MM.1S (cell line): ENCODE measurements around the gene DIP2C.

ENCODE experiments used
- DNase-seq: peaks from one replicate; pipeline ENCODE4 v3.0.0-alpha.2; 2015
- H2AFZ ChIP-seq: fragments of 300-600 bp; sonication (generic); 2 replicates; pipeline ENCODE4 v1.6.0; 2016; ENCODE audit warnings: antibody characterized with exemption, low read length
- H3F3A ChIP-seq: fragments of 300-600 bp; sonication (generic); 2 replicates; pipeline ENCODE4 v1.6.1; 2016; ENCODE audit warnings: mild to moderate bottlenecking, antibody characterized with exemption, low read length, moderate library complexity, mixed read lengths; ENCODE audit not compliant: insufficient read depth
- H3K27ac ChIP-seq: fragments of 300-600 bp; sonication (generic); 2 replicates; pipeline ENCODE4 v1.5.1; 2016; ENCODE audit warnings: mild to moderate bottlenecking, low read length
- H3K27me3 ChIP-seq: fragments of 300-600 bp; sonication (generic); replicated peaks from 2 replicates; pipeline ENCODE4 v1.6.0; 2016; ENCODE audit warnings: low read length; ENCODE audit not compliant: insufficient read depth
- H3K36me3 ChIP-seq: fragments of 300-600 bp; sonication (generic); replicated peaks from 2 replicates; pipeline ENCODE4 v1.6.1; 2016; ENCODE audit warnings: mild to moderate bottlenecking, low read length, mixed read lengths; ENCODE audit not compliant: insufficient read depth
- H3K4me1 ChIP-seq: fragments of 300-600 bp; sonication (generic); 2 replicates; pipeline ENCODE4 v1.6.1; 2016; ENCODE audit warnings: low read length, mixed read lengths
- H3K4me2 ChIP-seq: fragments of 300-600 bp; sonication (generic); 2 replicates; pipeline ENCODE4 v1.6.0; 2016; ENCODE audit warnings: low read depth, low read length
- H3K4me3 ChIP-seq: fragments of 300-600 bp; sonication (generic); 2 replicates; pipeline ENCODE4 v1.5.1; 2016; ENCODE audit warnings: low read length, mixed read lengths
- H3K79me2 ChIP-seq: fragments of 300-600 bp; sonication (generic); 2 replicates; pipeline ENCODE4 v1.6.1; 2016; ENCODE audit warnings: mixed run types, low read length, mixed read lengths
- H3K9ac ChIP-seq: fragments of 300-600 bp; sonication (generic); 2 replicates; pipeline ENCODE4 v1.6.1; 2016; ENCODE audit warnings: low read length, mixed read lengths
- H3K9me2 ChIP-seq: fragments of 300-600 bp; sonication (generic); replicated peaks from 2 replicates; pipeline ENCODE4 v1.6.1; 2016; ENCODE audit warnings: mild to moderate bottlenecking, low read length, mixed read lengths; ENCODE audit not compliant: insufficient read depth
- H3K9me3 ChIP-seq: fragments of 300-600 bp; sonication (generic); replicated peaks from 2 replicates; pipeline ENCODE4 v1.6.1; 2016; ENCODE audit warnings: mild to moderate bottlenecking, low read length, mixed read lengths; ENCODE audit not compliant: insufficient read depth
- H4K20me1 ChIP-seq: fragments of 300-600 bp; sonication (generic); 2 replicates; pipeline ENCODE4 v1.6.1; 2016; ENCODE audit warnings: mild to moderate bottlenecking, low read length, moderate library complexity, mixed read lengths; ENCODE audit not compliant: insufficient read depth
- EZH2 ChIP-seq: fragments of 300-600 bp; sonication (generic); optimal IDR thresholded peaks from 2 replicates; pipeline ENCODE3; 2017; ENCODE audit warnings: low read depth, mild to moderate bottlenecking, antibody characterized with exemption, low read length, mixed read lengths
- EZH2phosphoT487 ChIP-seq: fragments of 300-600 bp; sonication (generic); IDR thresholded peaks from 2 replicates; pipeline ENCODE4 v1.6.1; 2018; ENCODE audit warnings: antibody characterized with exemption, low read length
- TF ChIP-seq, protein P1 (sequence below): fragments of 300-600 bp; sonication (generic); IDR thresholded peaks from 2 replicates; pipeline ENCODE4 v1.5.1; 2016; ENCODE audit warnings: antibody characterized with exemption, low read length, mixed read lengths

DIP2C gene

DNA sequence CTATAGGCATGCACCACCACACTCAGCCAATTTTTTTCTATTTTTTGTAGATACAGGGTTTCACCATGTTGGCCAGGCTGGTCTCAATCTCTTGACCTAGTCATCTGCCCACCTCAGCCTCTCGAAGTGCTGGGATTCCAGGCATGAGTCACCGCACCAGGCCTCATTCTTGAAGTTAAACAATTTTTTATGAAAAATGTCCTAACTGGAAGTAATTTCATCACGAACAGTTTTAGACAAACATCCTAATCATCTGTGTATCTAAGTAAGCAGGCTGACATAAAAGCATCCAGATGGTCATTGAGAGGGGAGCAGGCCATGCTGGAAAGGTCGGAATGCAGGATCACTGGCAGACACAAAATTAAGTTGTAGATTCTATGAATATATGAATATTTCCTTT, 285.1 kb downstream of the DIP2C start:
- Histone ChIP-seq H3K4me2 (no peak overlapping the region), H4K20me1 (no peaks in the 10 kb centered on the region), H3K4me3 (no peak overlapping the region), H3K4me1 (no peaks in the 10 kb centered on the region), H3K9ac (no peak overlapping the region), H3F3A (no peaks in the 10 kb centered on the region), H3K27ac (no peak overlapping the region), H3K36me3 (peaks cover 4% of the 10 kb centered on the region), H3K9me2 (no peaks in the 10 kb centered on the region), H3K27me3 (no peaks in the 10 kb centered on the region), H3K9me3 (no peaks in the 10 kb centered on the region), H2AFZ (no peak overlapping the region), H3K79me2 (no peaks in the 10 kb centered on the region)
- TF ChIP-seq, protein P1, sequence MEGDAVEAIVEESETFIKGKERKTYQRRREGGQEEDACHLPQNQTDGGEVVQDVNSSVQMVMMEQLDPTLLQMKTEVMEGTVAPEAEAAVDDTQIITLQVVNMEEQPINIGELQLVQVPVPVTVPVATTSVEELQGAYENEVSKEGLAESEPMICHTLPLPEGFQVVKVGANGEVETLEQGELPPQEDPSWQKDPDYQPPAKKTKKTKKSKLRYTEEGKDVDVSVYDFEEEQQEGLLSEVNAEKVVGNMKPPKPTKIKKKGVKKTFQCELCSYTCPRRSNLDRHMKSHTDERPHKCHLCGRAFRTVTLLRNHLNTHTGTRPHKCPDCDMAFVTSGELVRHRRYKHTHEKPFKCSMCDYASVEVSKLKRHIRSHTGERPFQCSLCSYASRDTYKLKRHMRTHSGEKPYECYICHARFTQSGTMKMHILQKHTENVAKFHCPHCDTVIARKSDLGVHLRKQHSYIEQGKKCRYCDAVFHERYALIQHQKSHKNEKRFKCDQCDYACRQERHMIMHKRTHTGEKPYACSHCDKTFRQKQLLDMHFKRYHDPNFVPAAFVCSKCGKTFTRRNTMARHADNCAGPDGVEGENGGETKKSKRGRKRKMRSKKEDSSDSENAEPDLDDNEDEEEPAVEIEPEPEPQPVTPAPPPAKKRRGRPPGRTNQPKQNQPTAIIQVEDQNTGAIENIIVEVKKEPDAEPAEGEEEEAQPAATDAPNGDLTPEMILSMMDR = no peak
- no peak for TF ChIP-seq EZH2phosphoT487
- TF ChIP-seq EZH2 = no peak
- no peak for DNase-seq

DNA sequence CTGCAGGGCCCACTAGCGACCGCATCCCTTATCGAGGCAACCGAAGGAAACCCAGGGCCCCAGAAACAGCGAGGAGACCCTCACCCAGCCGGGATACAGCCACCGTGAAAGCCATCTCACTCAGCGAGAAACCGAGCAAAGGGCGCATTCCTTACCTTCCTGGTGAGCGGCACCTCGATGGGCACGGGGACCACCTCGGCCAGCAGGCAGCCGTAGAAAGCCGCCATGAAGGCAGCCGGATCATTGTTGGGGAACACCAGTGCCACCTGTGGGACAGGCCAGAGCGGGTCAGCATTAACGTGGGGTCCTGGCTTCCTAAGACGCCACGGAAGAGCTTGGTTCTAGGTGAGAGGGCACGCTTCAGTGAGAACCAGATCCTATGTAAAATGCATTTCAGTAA, 290.5 kb downstream of the DIP2C start:
- H3K9me2 ChIP-seq = no peaks in the 10 kb centered on the region
- no peaks in the 10 kb centered on the region for H3K79me2 ChIP-seq
- no peaks in the 10 kb centered on the region for H3K36me3 ChIP-seq
- H3K27ac ChIP-seq = no peak overlapping the region
- no peak overlapping the region for H2AFZ ChIP-seq
- no peaks in the 10 kb centered on the region for H3K27me3 ChIP-seq
- H3K9me3 ChIP-seq = no peaks in the 10 kb centered on the region
- no peak overlapping the region for H3K4me3 ChIP-seq
- no peaks in the 10 kb centered on the region for H4K20me1 ChIP-seq
- TF ChIP-seq, protein P1 = no peak
- TF ChIP-seq EZH2 (no peak), EZH2phosphoT487 (no peak)
- no peak overlapping the region for H3K4me2 ChIP-seq
- H3K4me1 ChIP-seq = no peaks in the 10 kb centered on the region
- no peak overlapping the region for H3K9ac ChIP-seq
- no peaks in the 10 kb centered on the region for H3F3A ChIP-seq
- DNase-seq = no peak

DNA sequence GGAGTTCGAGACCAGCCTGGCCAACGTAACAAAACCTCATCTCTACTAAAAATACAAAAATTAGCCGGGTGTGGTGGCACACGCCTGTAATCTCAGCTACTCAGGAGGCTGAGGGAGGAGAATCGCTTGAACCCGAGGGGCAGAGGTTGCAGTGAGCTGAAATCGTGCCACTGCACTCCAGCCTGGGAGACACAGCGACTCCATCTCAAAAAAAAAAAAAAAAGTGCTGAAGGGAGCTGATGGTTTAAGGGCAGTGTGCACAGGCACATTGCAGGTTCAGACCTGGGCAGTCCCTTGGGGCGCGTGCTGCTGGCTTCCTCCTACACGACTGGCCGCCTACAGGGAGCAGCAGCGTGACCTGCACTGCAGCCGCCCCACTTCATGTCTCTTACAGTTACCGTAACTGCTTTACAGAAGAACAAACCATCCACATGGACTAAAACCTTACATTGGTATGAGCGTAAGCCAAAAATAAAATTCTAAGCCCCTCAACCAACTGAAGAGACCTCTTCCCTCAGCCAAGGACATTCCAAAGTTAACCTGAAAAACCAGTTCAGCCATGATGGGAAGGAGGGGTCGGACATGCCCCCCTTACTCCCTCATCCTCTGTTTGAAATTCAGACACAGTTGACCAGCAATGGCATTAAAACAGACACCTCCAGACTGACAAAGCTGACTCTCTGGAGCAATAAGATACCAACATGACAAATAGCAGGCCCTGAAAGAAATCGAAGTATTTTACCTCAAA, 292.0 kb downstream of the DIP2C start:
- no peaks in the 10 kb centered on the region for H3K9me3 ChIP-seq
- no peak overlapping the region for H3K27ac ChIP-seq
- no peak overlapping the region for H3K9ac ChIP-seq
- no peak for DNase-seq
- H3K79me2 ChIP-seq = no peaks in the 10 kb centered on the region
- no peaks in the 10 kb centered on the region for H3K4me1 ChIP-seq
- H3K36me3 ChIP-seq = no peaks in the 10 kb centered on the region
- no peaks in the 10 kb centered on the region for H4K20me1 ChIP-seq
- H3K27me3 ChIP-seq = no peaks in the 10 kb centered on the region
- no peak overlapping the region for H3K4me2 ChIP-seq
- H3K4me3 ChIP-seq = no peak overlapping the region
- no peak overlapping the region for H2AFZ ChIP-seq
- TF ChIP-seq EZH2phosphoT487 (no peak), EZH2 (no peak)
- TF ChIP-seq, protein P1 = no peak
- H3F3A ChIP-seq = no peaks in the 10 kb centered on the region
- no peaks in the 10 kb centered on the region for H3K9me2 ChIP-seq
